SK-N-SH (cell line): ENCODE measurements around the gene BEGAIN. TPM values are rescaled to one million over a fixed set of nuclear protein-coding genes. Genes with fewer than 3 reads are reported as not detected.

Experiments
- CTCF ChIA-PET: fragments of 300-600, 350-600 bp; formaldehyde crosslinking; extraction: SDS; loops from one replicate; lab custom pipeline; 2021; lab: Yijun Ruan, JAX
- POLR2A ChIA-PET: fragments of 350-600 bp; sonication (Branson Sonifier 250); formaldehyde crosslinking; extraction: SDS; loops from one replicate; lab custom pipeline; 2020; ENCODE audit warnings: antibody characterized with exemption, inconsistent platforms; lab: Yijun Ruan, JAX
- DNase-seq: peaks from one replicate; pipeline ENCODE4 v3.0.0; 2012
- H2AFZ ChIP-seq: fragments of 200-600 bp; sonication (generic); 2 replicates; pipeline ENCODE4 v1.8.1; 2016; ENCODE audit warnings: antibody characterized with exemption, mild to moderate bottlenecking, low read depth
- H3F3A ChIP-seq: fragments of 200-600 bp; sonication (generic); replicated peaks from 2 replicates; pipeline ENCODE3; 2016; ENCODE audit warnings: antibody characterized with exemption, mild to moderate bottlenecking; ENCODE audit not compliant: insufficient read depth
- H3K27ac ChIP-seq, 2 experiments: fragments of 200-500 bp in 1 of 2; fragments of 200-600 bp in 1 of 2; sonication (Bioruptor generic) in 1 of 2; sonication (generic), shearing (Covaris generic) in 1 of 2; 2 replicates each; pipeline versions ENCODE4 v1.5.1 to v1.6.1; 2014 to 2016; ENCODE audit warnings: low read depth in 2 of 2, inconsistent platforms in 1 of 2, low read length in 1 of 2, mild to moderate bottlenecking in 1 of 2, mixed read lengths in 1 of 2
- H3K27me3 ChIP-seq: fragments of 200-600 bp; sonication (generic), shearing (Covaris generic); 2 replicates; pipeline ENCODE4 v1.6.1; 2016; ENCODE audit warnings: mixed run types; ENCODE audit not compliant: insufficient read depth
- H3K36me3 ChIP-seq, 2 experiments: fragments of 200-500 bp in 1 of 2; fragments of 200-600 bp in 1 of 2; sonication (Bioruptor generic) in 1 of 2; sonication (generic) in 1 of 2; replicated peaks in 1 of 2; 2 replicates each; pipeline versions ENCODE3 to v1.5.1; 2014 to 2016; ENCODE audit warnings: low read length in 1 of 2, mild to moderate bottlenecking in 1 of 2; ENCODE audit not compliant: insufficient read depth in 2 of 2, control insufficient read depth in 1 of 2
- H3K4me1 ChIP-seq, 2 experiments: fragments of 200-500 bp in 1 of 2; fragments of 200-600 bp in 1 of 2; sonication (Bioruptor generic) in 1 of 2; sonication (generic), shearing (Covaris generic) in 1 of 2; 2 replicates each; pipeline versions ENCODE4 v1.5.1 to v1.6.1; 2014 to 2016; ENCODE audit warnings: low read depth in 1 of 2, low read length in 1 of 2, mixed run types in 1 of 2; ENCODE audit not compliant: insufficient read depth in 2 of 2, control insufficient read depth in 1 of 2
- H3K4me2 ChIP-seq: fragments of 200-600 bp; sonication (generic), shearing (Covaris generic); 2 replicates; pipeline ENCODE4 v1.6.1; 2017; ENCODE audit warnings: mixed run types
- H3K4me3 ChIP-seq, 2 experiments: fragments of 200-500 bp in 1 of 2; fragments of 200-600 bp in 1 of 2; sonication (Bioruptor generic) in 1 of 2; sonication (generic), shearing (Covaris generic) in 1 of 2; 2 replicates each; pipeline versions ENCODE4 v1.5.1 to v1.8.1; 2014 to 2016; ENCODE audit warnings: low read depth in 2 of 2, inconsistent platforms in 1 of 2, low read length in 1 of 2, mild to moderate bottlenecking in 1 of 2, mixed read lengths in 1 of 2, moderate library complexity in 1 of 2
- H3K79me2 ChIP-seq: fragments of 200-600 bp; sonication (generic); 2 replicates; pipeline ENCODE4 v1.8.1; 2017; ENCODE audit warnings: mild to moderate bottlenecking; ENCODE audit not compliant: insufficient read depth
- H3K9ac ChIP-seq: fragments of 200-600 bp; sonication (generic); 2 replicates; pipeline ENCODE4 v1.6.1; 2017; ENCODE audit warnings: mixed run types
- H3K9me2 ChIP-seq: fragments of 200-600 bp; sonication (generic); 2 replicates; pipeline ENCODE4 v1.6.1; 2017; ENCODE audit warnings: mixed run types
- H3K9me3 ChIP-seq: fragments of 200-600 bp; sonication (generic); 2 replicates; pipeline ENCODE4 v1.6.1; 2017; ENCODE audit warnings: mixed run types, mild to moderate bottlenecking, moderate library complexity
- H4K20me1 ChIP-seq: fragments of 200-600 bp; sonication (generic); 2 replicates; pipeline ENCODE4 v1.6.1; 2017; ENCODE audit warnings: mild to moderate bottlenecking, mixed run types; ENCODE audit not compliant: insufficient read depth
- CHD2 ChIP-seq: fragments of 150-350 bp; IDR thresholded peaks from 2 replicates; pipeline ENCODE4 v1.6.1; 2018; ENCODE audit warnings: low read length; ENCODE audit not compliant: partially characterized antibody
- CTCF ChIP-seq: fragments of 200-600 bp; sonication (generic); IDR thresholded peaks from 2 replicates; pipeline ENCODE4 v1.6.1; 2017; ENCODE audit warnings: antibody characterized with exemption, mild to moderate bottlenecking, moderate library complexity
- ELF1 ChIP-seq: IDR thresholded peaks from 2 replicates; pipeline ENCODE4 v1.4.0; 2012
- EP300 ChIP-seq, 2 experiments: IDR thresholded peaks; 2 replicates each; pipeline versions ENCODE4 v1.4.0 to v1.6.1; 2012; ENCODE audit warnings: borderline replicate concordance in 1 of 2, low read depth in 1 of 2, low read length in 1 of 2
- EZH2phosphoT487 ChIP-seq: fragments of 200-600 bp; sonication (generic); IDR thresholded peaks from 2 replicates; pipeline ENCODE4 v1.6.1; 2017; ENCODE audit warnings: low read depth, mixed run types, mild to moderate bottlenecking, antibody characterized with exemption, moderate library complexity, borderline replicate concordance
- FOXJ3 ChIP-seq: sonication (generic); formaldehyde crosslinking; IDR thresholded peaks from 2 replicates; pipeline ENCODE4 v1.5.1; 2020; ENCODE audit warnings: mild to moderate bottlenecking, missing genetic modification reagents
- GABPA ChIP-seq: IDR thresholded peaks from 2 replicates; pipeline ENCODE4 v1.4.0; 2012; ENCODE audit warnings: low read depth, mild to moderate bottlenecking
- GATA2 ChIP-seq: sonication (generic); formaldehyde crosslinking; IDR thresholded peaks from 2 replicates; pipeline ENCODE4 v1.5.0; 2020; ENCODE audit warnings: mild to moderate bottlenecking, missing genetic modification reagents
- MAX ChIP-seq: IDR thresholded peaks from 2 replicates; pipeline ENCODE4 v1.4.0; 2012; ENCODE audit warnings: low read depth
- MEF2A ChIP-seq: IDR thresholded peaks from 2 replicates; pipeline ENCODE4 v1.4.0; 2012; ENCODE audit warnings: low read depth, borderline replicate concordance
- NRF1 ChIP-seq: IDR thresholded peaks from 2 replicates; pipeline ENCODE4 v1.6.1; 2012; ENCODE audit warnings: low read depth, mild to moderate bottlenecking, low read length
- PBX3 ChIP-seq: IDR thresholded peaks from 2 replicates; pipeline ENCODE4; 2012
- RAD21 ChIP-seq: IDR thresholded peaks from 2 replicates; pipeline ENCODE4 v1.6.1; 2012; ENCODE audit warnings: mild to moderate bottlenecking, low read length
- RCOR1 ChIP-seq: fragments of 150-350 bp; IDR thresholded peaks from 2 replicates; pipeline ENCODE4 v1.6.1; 2017; ENCODE audit warnings: antibody characterized with exemption, low read length
- RFX5 ChIP-seq: IDR thresholded peaks from 2 replicates; pipeline ENCODE4 v1.6.1; 2012; ENCODE audit warnings: mild to moderate bottlenecking, improper control_type of control experiment, low read length
- ZBTB33 ChIP-seq: IDR thresholded peaks from 2 replicates; pipeline ENCODE4 v1.4.0; 2012; ENCODE audit warnings: low read depth, borderline replicate concordance
- WGBS: methylation state at CpG from one replicate; pipeline ENCODE4 v1.1.6; 2017; ENCODE audit warnings: low lambda C conversion rate; 5-methylcytosine and 5-hydroxymethylcytosine counted together
- polyA plus RNA-seq, 3 experiments: library from polyadenylated mRNA; depleted of rRNA; stranded (reverse); fragments of >200 nt; gene quantifications; 2 replicates each; pipeline ENCODE4 v1.2.3, GENCODE V29; 2012

The BEGAIN gene
- polyA plus RNA-seq, 1 of the 3 experiments (the other 2 are of a cell fraction), result 4.2 TPM

- TF ChIP-seq PBX3 (no peak), GABPA (no peak)
- TF ChIP-seq, all 33 proteins: peak for 0
Measured at GRCh38 chr14:100495917-100496316, 91.3 kb downstream of the BEGAIN start (continued).

GRCh38 chr14:100494645-100495044 lies 92.6 kb downstream of the BEGAIN start:
- no peak for DNase-seq
- H3K9me3 ChIP-seq, result no peaks in the 10 kb centered on the region
- H3K27me3 ChIP-seq, result no peaks in the 10 kb centered on the region
- 88% methylated on average over 4 of the region's 4 CpGs for whole genome bisulfite sequencing
- no peak for TF ChIP-seq EZH2phosphoT487
- no peak for TF ChIP-seq GABPA
- no peak for TF ChIP-seq ZBTB33
- CTCF ChIA-PET, result interaction anchor here (0.6 kb wide), 1 partner anchor 48 kb away, joined by 3 read pairs; no protein-coding TSS in a partner anchor
- no peak overlapping the region for H3K9ac ChIP-seq
- no peak overlapping the region for H3K4me3 ChIP-seq
- POLR2A ChIA-PET, result no interaction called here
- no peak overlapping the region for H3K4me2 ChIP-seq
- H3K9me2 ChIP-seq, result no peaks in the 10 kb centered on the region
- peaks cover 0 to 2% of the 10 kb centered on the region in 2 experiments for H3K36me3 ChIP-seq
- H3F3A ChIP-seq, result no peaks in the 10 kb centered on the region
- H3K79me2 ChIP-seq, result 0 out of 2 replicates have a peak, but pooled peaks cover 6% of the 10 kb centered on the region
- no peak overlapping the region for H3K27ac ChIP-seq
- H2AFZ ChIP-seq, result no peak overlapping the region
- peaks cover 0 to 42% of the 10 kb centered on the region in 2 experiments; a peak in 1 of 4 replicates for H3K4me1 ChIP-seq
- no peaks in the 10 kb centered on the region for H4K20me1 ChIP-seq

GRCh38 chr14:100490252-100490651 lies 97.0 kb downstream of the BEGAIN start:
- peaks cover 4 to 67% of the 10 kb centered on the region in 2 experiments; a peak in 2 of 4 replicates for H3K4me1 ChIP-seq
- no peaks in the 10 kb centered on the region for H3K9me2 ChIP-seq
- no peak overlapping the region for H3K9ac ChIP-seq
- DNase-seq, result peak; percentile 57
- no peaks in the 10 kb centered on the region for H3K9me3 ChIP-seq
- no peak overlapping the region for H3K4me3 ChIP-seq
- H3K27ac ChIP-seq, result peak overlapping the region in 1 of 2 experiments; percentile 96; a peak in 2 of 4 replicates
- H3K79me2 ChIP-seq, result no peaks in the 10 kb centered on the region
- CTCF ChIA-PET, result interaction anchor here (1.0 to 3.9 kb wide), 10 partner anchors 10 to 155 kb away, joined by 3 to 17 read pairs (median 5); no protein-coding TSS in a partner anchor
- WGBS, result 68% methylated on average over 4 of the region's 4 CpGs
- peaks cover 19% of the 10 kb centered on the region for H3F3A ChIP-seq
- no peaks in the 10 kb centered on the region for H3K27me3 ChIP-seq
- H4K20me1 ChIP-seq, result peaks cover 16% of the 10 kb centered on the region
- H2AFZ ChIP-seq, result no peak overlapping the region
- no peaks in the 10 kb centered on the region for H3K36me3 ChIP-seq
- H3K4me2 ChIP-seq, result no peak overlapping the region
- POLR2A ChIA-PET, result interaction anchor here (1.0 to 1.5 kb wide), 3 partner anchors 68 to 183 kb away, joined by 3 to 4 read pairs (median 3); no protein-coding TSS in a partner anchor
- TF ChIP-seq EZH2phosphoT487 (no peak), MAX (no peak), NRF1 (no peak), FOXJ3 (CRISPR knock-in tag) (peak; percentile 89), GATA2 (CRISPR knock-in tag) (peak; percentile 91), RAD21 (peak; percentile 31; the same call in 1 of the 2 replicates), EP300 (IDR thresholded peaks at IDR 0.05; ENCODE audit: borderline replicate concordance in 1 of 2, low read depth in 1 of 2, low read length in 1 of 2) (peak in 1 of 2 experiments; percentile 97; a peak in 2 of 4 replicates), CTCF (no peak), RCOR1 (peak; percentile 74; the same call in 1 of the 2 replicates), ZBTB33 (no peak), ELF1 (no peak), MEF2A (no peak), GABPA (no peak), CHD2 (peak; percentile 31), RFX5 (no peak)
